ENCODE results near the gene PRAMEF8.
"Not testable (repeated sequence)": the region's sequence is repeated elsewhere in the genome, so short reads cannot be mapped to it uniquely, and the experiment has no call there.

The PRAMEF8 gene

DNA sequence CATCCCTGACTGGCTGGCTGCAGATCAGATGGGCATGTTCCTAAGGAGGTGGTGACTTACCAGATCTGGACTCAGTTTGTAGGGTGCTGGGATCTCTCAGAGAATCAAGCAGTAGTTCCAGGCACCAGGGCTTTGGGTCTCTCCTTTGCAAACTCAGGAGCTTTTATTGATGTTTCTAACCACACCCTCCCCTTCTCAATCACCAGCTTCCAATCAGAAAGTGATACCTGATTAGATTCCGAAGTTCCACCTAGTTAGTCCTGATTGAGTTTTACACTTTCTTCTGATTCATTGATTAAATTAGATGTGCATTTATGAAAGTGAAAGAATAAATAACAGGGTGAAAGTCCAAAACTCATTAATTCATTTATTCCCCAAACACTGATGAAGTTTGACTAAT lies at the start of gene PRAMEF8:
Gene PRAMEF8 (minus strand): TSS at position 101 of the 400 bp plus-strand sequence. CDS start 1,046 bp downstream, outside the sequence.
- not testable (repeated sequence) for DNase-seq (ENCODE audit: low read depth)

DNA sequence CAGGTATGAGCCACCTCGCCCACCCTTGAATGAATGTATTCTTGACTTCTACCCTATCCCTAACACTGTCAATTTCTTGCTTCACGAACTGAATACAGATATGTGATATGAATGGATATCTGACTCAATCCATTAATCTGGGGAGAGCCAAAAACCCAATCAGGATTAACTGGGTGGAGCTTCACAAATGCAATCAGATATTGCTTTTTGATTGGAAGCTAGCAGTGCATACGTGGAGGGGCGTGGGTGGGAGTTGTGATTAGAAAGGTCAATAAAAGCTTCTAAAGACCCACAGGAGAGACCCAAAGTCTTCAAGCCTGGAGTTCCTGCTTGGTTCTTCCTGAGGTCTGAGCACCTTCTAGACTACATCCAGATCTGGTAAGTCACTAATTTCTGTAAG lies 30.3 kb upstream of the PRAMEF8 start, which contains the start of gene PRAMEF15:
Gene PRAMEF15 (plus strand): TSS at position 301 of the 400 bp plus-strand sequence. CDS start 2,827 bp downstream, outside the sequence.
- not testable (repeated sequence) for DNase-seq (ENCODE audit: low read depth)

GRCh38 chr1:13303239-13303638 lies 18.3 kb upstream of the PRAMEF8 start, which contains the start of gene PRAMEF33:
Gene PRAMEF33, plus strand, starts transcription at chr1:13303539. Its CDS starts 2,416 bp downstream, at chr1:13305955.
- DNase-seq (ENCODE audit: low read depth) = not testable (repeated sequence)

DNA sequence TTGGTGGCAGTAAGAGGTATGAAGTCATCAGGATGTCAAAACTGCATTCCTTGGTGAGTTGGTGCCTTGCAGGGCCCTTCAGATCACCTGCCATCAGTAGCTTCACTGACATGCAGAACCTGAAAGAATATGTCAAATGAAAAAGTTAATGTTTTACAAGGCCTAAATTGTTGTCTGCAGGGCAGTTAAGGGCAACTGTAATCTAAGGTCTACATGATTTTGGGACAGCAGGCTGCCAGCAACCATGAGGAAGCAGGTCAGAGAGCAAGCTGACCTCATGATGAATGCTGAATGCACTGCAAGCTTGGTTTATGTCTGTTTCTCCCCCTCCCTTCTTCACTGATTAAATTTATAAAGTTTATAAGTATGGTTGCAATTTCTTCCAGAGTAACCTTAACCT lies 17.3 kb upstream of the PRAMEF8 start:
- not testable (repeated sequence) for DNase-seq (ENCODE audit: low read depth)

DNA sequence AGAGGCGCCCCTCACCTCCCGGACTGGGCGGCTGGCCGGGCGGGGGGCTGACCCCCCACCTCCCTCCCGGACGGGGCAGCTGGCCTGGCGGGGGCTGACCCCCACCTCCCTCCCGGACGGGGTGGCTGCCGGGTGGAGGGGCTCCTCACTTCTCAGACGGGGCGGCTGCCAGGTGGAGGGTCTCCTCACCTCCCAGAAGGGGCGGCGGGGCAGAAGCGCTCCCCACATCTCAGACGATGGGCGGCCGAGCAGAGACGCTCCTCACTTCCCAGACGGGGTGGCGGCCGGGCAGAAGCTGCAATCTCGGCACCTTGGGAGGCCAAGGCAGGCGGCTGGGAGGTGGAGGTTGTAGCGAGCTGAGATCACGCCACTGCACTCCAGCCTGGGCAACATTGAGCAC lies 13.8 kb upstream of the PRAMEF8 start:
- not testable (repeated sequence) for DNase-seq (ENCODE audit: low read depth)

GRCh38 chr1:13297216-13297931 lies 12.4 kb upstream of the PRAMEF8 start:
- not testable (repeated sequence) for DNase-seq (ENCODE audit: low read depth)

- not testable (repeated sequence) for DNase-seq (ENCODE audit: low read depth)
Observed at GRCh38 chr1:13289030-13289429, 4.1 kb upstream of the PRAMEF8 start.

DNA sequence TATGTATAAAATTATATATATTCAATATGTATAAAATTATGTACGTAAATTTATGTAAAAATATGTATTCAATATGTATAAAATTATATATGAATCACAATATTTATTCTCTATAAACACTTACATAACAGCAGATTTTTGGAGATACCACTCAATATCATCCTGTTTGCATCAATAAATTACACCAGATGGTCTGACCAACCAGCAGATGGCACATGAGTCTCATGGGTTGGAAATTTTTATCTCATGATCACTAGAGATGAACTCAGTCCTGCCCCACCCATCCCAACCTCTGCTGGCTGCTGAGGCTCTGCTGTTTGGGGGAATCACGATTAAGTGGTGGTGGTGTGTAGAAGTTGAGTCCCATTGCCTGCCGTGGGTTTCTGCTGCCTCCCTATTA lies 5.3 kb downstream of the PRAMEF8 start:
- DNase-seq (ENCODE audit: low read depth) = not testable (repeated sequence)

- not testable (repeated sequence) for DNase-seq (ENCODE audit: low read depth)
Observed at GRCh38 chr1:13277016-13277415, 7.9 kb downstream of the PRAMEF8 start.

- DNase-seq (ENCODE audit: low read depth) = not testable (repeated sequence)
Observed at GRCh38 chr1:13265124-13265523, 19.8 kb downstream of the PRAMEF8 start.

GRCh38 chr1:13253898-13254297 lies 31.0 kb downstream of the PRAMEF8 start, which contains the start of gene PRAMEF5:
Gene PRAMEF5, plus strand, starts transcription at chr1:13254198. Its CDS starts 5,071 bp downstream, at chr1:13259269.
- DNase-seq (ENCODE audit: low read depth) = not testable (repeated sequence)

DNA sequence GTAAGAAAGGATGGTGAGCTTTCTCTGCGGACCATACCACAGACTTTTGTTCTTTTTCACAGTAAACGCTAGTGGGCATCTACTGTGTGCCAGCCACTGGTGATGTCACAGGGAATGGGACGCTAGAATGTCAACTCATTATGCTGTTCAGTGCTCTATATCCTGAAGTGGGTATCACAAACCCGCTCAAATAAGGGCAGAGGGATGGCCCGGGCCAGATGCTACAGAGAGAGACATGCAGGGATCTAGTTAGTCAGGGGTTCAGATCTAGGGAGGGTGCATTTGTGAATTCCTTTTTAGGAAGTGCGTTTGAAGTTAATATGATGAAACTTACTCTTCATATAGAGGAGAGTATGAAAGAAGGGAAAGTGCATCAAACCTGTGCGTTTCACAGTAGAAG lies 37.8 kb downstream of the PRAMEF8 start:
- not testable (repeated sequence) for DNase-seq (ENCODE audit: low read depth)

GRCh38 chr1:13246554-13246871 lies 38.4 kb downstream of the PRAMEF8 start:
- not testable (repeated sequence) for DNase-seq (ENCODE audit: low read depth)

DNA sequence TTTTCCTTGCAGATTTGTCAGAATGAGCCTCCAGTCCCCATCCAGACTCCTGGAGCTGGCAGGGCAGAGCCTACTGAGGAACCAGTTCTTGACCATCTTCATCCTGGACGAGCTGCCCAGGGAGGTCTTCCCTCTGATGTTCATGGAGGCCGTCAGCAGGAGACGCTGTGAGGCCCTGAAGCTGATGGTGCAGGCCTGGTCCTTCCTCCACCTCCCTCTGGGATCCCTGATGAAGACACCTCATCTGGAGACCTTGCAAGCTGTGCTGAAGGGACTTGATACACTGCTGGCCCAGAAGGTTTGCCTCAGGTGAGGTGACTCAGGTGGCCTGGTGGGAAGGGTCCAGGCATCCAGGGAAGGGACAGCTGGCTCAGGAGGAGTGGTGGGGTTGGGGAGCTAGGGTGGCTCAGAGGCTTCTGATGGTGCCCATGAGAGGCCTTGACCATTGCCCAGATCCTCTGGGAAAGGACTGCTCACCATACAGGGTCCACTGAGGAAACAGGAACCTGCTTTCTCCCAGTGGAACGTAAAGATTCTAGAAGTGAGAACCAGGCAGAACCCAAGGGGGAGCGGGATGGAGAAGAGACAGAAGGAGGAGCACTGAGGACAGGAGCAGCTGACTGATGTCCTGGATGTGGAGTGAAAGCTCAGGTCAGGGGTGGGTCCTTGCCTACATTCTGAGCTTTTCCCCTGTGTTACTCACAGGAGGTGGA lies 38.9 kb downstream of the PRAMEF8 start:
- DNase-seq (ENCODE audit: low read depth) = not testable (repeated sequence)

GRCh38 chr1:13243536-13244263 lies 41.2 kb downstream of the PRAMEF8 start:
- DNase-seq (ENCODE audit: low read depth) = not testable (repeated sequence)

DNA sequence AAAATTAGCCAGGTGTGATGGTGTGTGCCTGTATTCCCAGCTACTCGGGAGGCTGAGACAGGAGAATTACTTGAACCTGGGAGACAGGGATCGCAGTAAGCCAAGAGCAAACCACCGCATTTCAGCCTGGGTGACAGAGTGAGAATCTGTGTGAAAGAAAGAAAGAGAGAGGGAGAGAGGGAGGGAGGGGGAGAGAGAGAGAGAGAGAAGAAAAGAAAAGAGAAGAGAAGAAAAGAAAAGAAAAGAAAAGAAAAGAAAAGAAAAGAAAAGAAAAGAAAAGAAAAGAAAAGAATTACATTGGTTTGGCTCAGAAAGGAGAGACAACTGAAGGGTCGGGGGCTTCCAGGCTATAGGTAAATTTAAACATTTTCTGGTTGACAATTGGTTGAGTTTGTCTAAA lies 45.3 kb downstream of the PRAMEF8 start:
- DNase-seq (ENCODE audit: low read depth) = not testable (repeated sequence)

- not testable (repeated sequence) for DNase-seq (ENCODE audit: low read depth)
Observed at GRCh38 chr1:13237572-13237971, 47.4 kb downstream of the PRAMEF8 start.

DNA sequence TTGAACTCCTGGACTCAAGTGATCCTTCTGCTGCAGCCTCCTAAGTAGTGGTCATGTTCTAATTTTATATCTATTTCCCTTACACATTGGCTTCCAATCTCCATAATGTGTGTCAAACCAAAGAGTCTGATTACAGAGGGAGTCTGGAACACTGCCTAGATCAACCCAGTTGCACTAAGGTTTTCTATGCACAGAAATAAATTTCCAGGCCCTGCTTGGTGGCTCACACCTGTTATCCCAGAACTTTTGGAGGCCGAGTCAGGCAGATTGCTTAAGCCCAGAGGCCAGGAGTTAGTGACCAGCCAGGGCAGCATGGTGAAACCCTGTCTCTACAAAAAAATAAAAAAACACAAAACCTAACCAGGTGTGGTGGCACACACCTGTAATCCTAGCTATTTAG lies 50.9 kb downstream of the PRAMEF8 start:
- not testable (repeated sequence) for DNase-seq (ENCODE audit: low read depth)

DNA sequence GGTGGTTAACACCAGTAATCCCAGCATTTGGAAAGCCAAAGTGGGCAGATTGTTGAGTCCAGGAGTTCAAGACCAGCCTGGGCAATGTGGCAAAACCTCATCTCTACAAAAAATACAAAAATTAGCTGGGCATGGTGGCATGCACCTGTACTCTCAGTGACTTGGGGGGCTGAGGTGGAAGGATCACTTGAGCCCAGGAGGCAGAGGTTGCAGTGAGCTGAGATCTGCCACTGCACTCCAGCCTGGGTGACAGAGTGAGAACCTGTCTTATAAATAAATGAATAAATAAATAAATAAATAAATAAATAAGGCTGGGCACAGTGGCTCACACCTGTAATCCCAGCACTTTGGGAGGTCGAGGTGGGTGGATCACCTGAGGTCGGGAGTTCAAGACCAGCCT lies 52.9 kb downstream of the PRAMEF8 start:
- not testable (repeated sequence) for DNase-seq (ENCODE audit: low read depth)

Measured in GM04503 (cell line).